Measurements from ENCODE around the gene LHPP. TPM values are rescaled to one million over a fixed set of nuclear protein-coding genes. Genes with fewer than 3 reads are reported as not detected.

Gene LHPP
- total and polyA plus RNA-seq, 10 of the 15 experiments (the other 5 are each of a cell fraction or from before 2014, with no cell fraction given) = 0.79 to 9.8 (median 6.7) TPM

- no peaks in the 10 kb centered on the region for H3K79me2 ChIP-seq (ENCODE audit: control insufficient read depth, insufficient read depth, low read length)
- ChIA-PET SMC1A (ENCODE audit: uncharacterized antibody, unreplicated experiment) (no interaction called here), CTCF (no interaction called here), POLR2A (no interaction called here), RAD21 (ENCODE audit: unreplicated experiment) (no interaction called here)
- H2AFZ ChIP-seq (ENCODE audit: control insufficient read depth, low read depth, low read length) = no peak overlapping the region
- FAIRE-seq = no peak
- H3K27ac ChIP-seq (ENCODE audit: control insufficient read depth, insufficient read depth) = no peak overlapping the region
- no peaks in the 10 kb centered on the region for H3K9me3 ChIP-seq (replicated peaks; ENCODE audit: control insufficient read depth, insufficient read depth, low read length)
- 8% methylated on average over 5 of the region's 5 CpGs for WGBS (ENCODE audit: insufficient coverage, insufficient replicate concordance, low lambda C conversion rate, missing lambda C conversion rate)
- TF ChIP-seq EP300 (IDR thresholded peaks at IDR 0.05; ENCODE audit: borderline replicate concordance in 1 of 2, control insufficient read depth in 1 of 2, low read depth in 2 of 2, low read length in 2 of 2) (no peak), RELB (IDR thresholded peaks at IDR 0.05; ENCODE audit: low read depth) (no peak), SIN3A (IDR thresholded peaks at IDR 0.05; ENCODE audit: low read depth, low read length) (no peak), YBX1 (IDR thresholded peaks at IDR 0.05) (no peak), NFIC (IDR thresholded peaks at IDR 0.05; ENCODE audit: low read depth, low read length) (no peak), CHD1 (IDR thresholded peaks at IDR 0.05; ENCODE audit: low read depth, low read length) (no peak), POU2F2 (IDR thresholded peaks at IDR 0.05; ENCODE audit: borderline replicate concordance, low read depth, low read length) (no peak), MTA3 (IDR thresholded peaks at IDR 0.05; ENCODE audit: borderline replicate concordance, low read length) (no peak), RAD21 (IDR thresholded peaks at IDR 0.05; ENCODE audit: insufficient read depth, low read depth, low read length) (no peak), SMARCA5 (IDR thresholded peaks at IDR 0.05) (no peak), ZNF687 (IDR thresholded peaks at IDR 0.05) (no peak), ZBTB11 (CRISPR knock-in tag; IDR thresholded peaks at IDR 0.05) (no peak), IRF3 (IDR thresholded peaks at IDR 0.05) (no peak)
- intact Hi-C loops (cut with micrococcal nuclease; ENCODE audit: unreplicated experiment) (no loop called here), in situ Hi-C loops (cut with MboI) (no loop called here)
- H3K4me3 ChIP-seq = no peak overlapping the region
- no peak for ATAC-seq
- H3K4me2 ChIP-seq (ENCODE audit: control insufficient read depth, insufficient read depth) = no peak overlapping the region
- H3K36me3 ChIP-seq (ENCODE audit: control insufficient read depth in 2 of 2, insufficient read depth in 2 of 2, low read length in 1 of 2) = no peaks in the 10 kb centered on the region
- no peak overlapping the region for H3K9ac ChIP-seq (ENCODE audit: control insufficient read depth, insufficient read depth, low read length)
- H3K27me3 ChIP-seq (replicated peaks in 1 of 2; ENCODE audit: control insufficient read depth in 2 of 2, insufficient read depth in 2 of 2, low read length in 1 of 2) = peaks cover 19 to 20% of the 10 kb centered on the region in 2 experiments
- BruUV-seq (replicated peaks) = no TSS peak
- no peaks in the 10 kb centered on the region for H3K4me1 ChIP-seq (ENCODE audit: control insufficient read depth, insufficient read depth, low read length)
- no peak for DNase-seq (ENCODE audit: low read depth, low spot score)
- H4K20me1 ChIP-seq (ENCODE audit: control insufficient read depth, insufficient read depth) = no peaks in the 10 kb centered on the region
Observed at GRCh38 chr10:124450783-124451057, 10.9 kb upstream of the LHPP start.
